GM21717 (cell line): ENCODE results near the gene NAV2.
"Not testable (repeated sequence)": the region's sequence is repeated elsewhere in the genome, so short reads cannot be mapped to it uniquely, and the experiment has no call there.

Experiments used
- ATAC-seq: cut with Tn5 transposase; IDR thresholded peaks from one replicate; pipeline ENCODE4 v1.9.1; 2021; ENCODE audit warnings: mild to moderate bottlenecking, moderate library complexity; ENCODE audit not compliant: unreplicated experiment

NAV2 gene

GRCh38 chr11:19917069-19917468 lies 204.4 kb downstream of the NAV2 start:
- ATAC-seq: no peak

- ATAC-seq: no peak
These were observed 205.8 kb downstream of the NAV2 start for GRCh38 chr11:19918302-19919049.

- no peak for ATAC-seq
These were observed 206.5 kb downstream of the NAV2 start for GRCh38 chr11:19919050-19919561.

GRCh38 chr11:19920982-19921381 lies 208.3 kb downstream of the NAV2 start:
- no peak for ATAC-seq

- no peak for ATAC-seq
These were observed 209.5 kb downstream of the NAV2 start for GRCh38 chr11:19921976-19922688.

- no peak for ATAC-seq
These were observed 210.0 kb downstream of the NAV2 start for GRCh38 chr11:19922689-19923035.

- ATAC-seq: no peak
These were observed 211.0 kb downstream of the NAV2 start for GRCh38 chr11:19923626-19924025.

GRCh38 chr11:19924311-19924710 lies 211.7 kb downstream of the NAV2 start:
- ATAC-seq: no peak

- ATAC-seq: no peak
These were observed 212.1 kb downstream of the NAV2 start for GRCh38 chr11:19924716-19925115.

GRCh38 chr11:19927403-19927802 lies 214.8 kb downstream of the NAV2 start:
- not testable (repeated sequence) for ATAC-seq

- no peak for ATAC-seq
These were observed 216.5 kb downstream of the NAV2 start for GRCh38 chr11:19929147-19929546.

GRCh38 chr11:19929655-19930054 lies 217.0 kb downstream of the NAV2 start:
- ATAC-seq: no peak

- no peak for ATAC-seq
These were observed 218.6 kb downstream of the NAV2 start for GRCh38 chr11:19931141-19931770.

- no peak for ATAC-seq
These were observed 219.2 kb downstream of the NAV2 start for GRCh38 chr11:19931771-19932369.

GRCh38 chr11:19933132-19933735 lies 220.6 kb downstream of the NAV2 start:
- ATAC-seq: no peak

GRCh38 chr11:19933801-19934488 lies 221.3 kb downstream of the NAV2 start:
- no peak for ATAC-seq

GRCh38 chr11:19934828-19935259 lies 222.2 kb downstream of the NAV2 start:
- ATAC-seq: no peak

GRCh38 chr11:19935507-19935906 lies 222.9 kb downstream of the NAV2 start:
- no peak for ATAC-seq

- no peak for ATAC-seq
These were observed 223.8 kb downstream of the NAV2 start for GRCh38 chr11:19936461-19936860.

- ATAC-seq: no peak
These were observed 225.7 kb downstream of the NAV2 start for GRCh38 chr11:19938169-19938856.
